Measurements from ENCODE around the gene BCAT1. TPM values are rescaled to one million over a fixed set of nuclear protein-coding genes. Genes with fewer than 3 reads are reported as not detected.

BCAT1 gene
- total RNA-seq, 4 donors from 2014 or later = 0.80 to 14.0 (median 3.9) TPM

- Histone ChIP-seq H3K4me1 (no peaks in the 10 kb centered on the region), H3K27me3 (no peaks in the 10 kb centered on the region), H3K27ac (no peak overlapping the region), H3K4me3 (no peak overlapping the region), H3K36me3 (no peaks in the 10 kb centered on the region), H3K9me3 (no peaks in the 10 kb centered on the region)
- no peak for DNase-seq
- in situ Hi-C loops (cut with MboI; ENCODE audit: low pct_ligation_motif_present in 1 of 4, low pct_unique_long_range_greater_than_20kb in 1 of 4, low sequenced_read_pairs in 3 of 4) = no loop called here
- TF ChIP-seq POLR2AphosphoS5 (IDR thresholded peaks at IDR 0.05) (no peak), CTCF (IDR thresholded peaks at IDR 0.05) (no peak), EP300 (IDR thresholded peaks at IDR 0.05; ENCODE audit: low read depth) (no peak), POLR2A (IDR thresholded peaks at IDR 0.05) (no peak)
- intact Hi-C loops (cut with DNase I; ENCODE audit: low total_unique reads) = no loop called here
- 81 to 100% methylated on average over 1 to 3 of the region's 3 CpGs for WGBS, 2 donors (ENCODE audit: low coverage in 1 of 2)
These were observed 10.6 kb downstream of the BCAT1 start for GRCh38 chr12:24938341-24938740.

- Histone ChIP-seq H3K27ac (no peak overlapping the region), H3K36me3 (no peaks in the 10 kb centered on the region), H3K27me3 (no peaks in the 10 kb centered on the region), H3K9me3 (no peaks in the 10 kb centered on the region), H3K4me1 (no peaks in the 10 kb centered on the region), H3K4me3 (no peak overlapping the region)
- TF ChIP-seq POLR2AphosphoS5 (IDR thresholded peaks at IDR 0.05) (no peak), EP300 (IDR thresholded peaks at IDR 0.05; ENCODE audit: low read depth) (no peak), POLR2A (IDR thresholded peaks at IDR 0.05) (no peak), CTCF (IDR thresholded peaks at IDR 0.05) (no peak)
- intact Hi-C loops (cut with DNase I; ENCODE audit: low total_unique reads) (no loop called here), in situ Hi-C loops (cut with MboI; ENCODE audit: low pct_ligation_motif_present in 1 of 4, low pct_unique_long_range_greater_than_20kb in 1 of 4, low sequenced_read_pairs in 3 of 4) (no loop called here)
- WGBS, 2 donors (ENCODE audit: low coverage in 1 of 2) = 69% methylated on average over 2 of the region's 2 CpGs; no CpG with 5 or more reads in 1 of the 2 donors
- DNase-seq = no peak
These were observed 11.2 kb downstream of the BCAT1 start for GRCh38 chr12:24937553-24938244.

- 87 to 88% methylated on average over 7 to 10 of the region's 10 CpGs for WGBS, 2 donors (ENCODE audit: low coverage in 1 of 2)
- no peak for TF ChIP-seq CTCF (IDR thresholded peaks at IDR 0.05)
- TF ChIP-seq EP300 (IDR thresholded peaks at IDR 0.05; ENCODE audit: low read depth) = no peak
- no peak for TF ChIP-seq POLR2A (IDR thresholded peaks at IDR 0.05)
- no peak for TF ChIP-seq POLR2AphosphoS5 (IDR thresholded peaks at IDR 0.05)
- no peaks in the 10 kb centered on the region for H3K36me3 ChIP-seq
- H3K4me1 ChIP-seq = no peaks in the 10 kb centered on the region
- in situ Hi-C loops (cut with MboI; ENCODE audit: low pct_ligation_motif_present in 1 of 4, low pct_unique_long_range_greater_than_20kb in 1 of 4, low sequenced_read_pairs in 3 of 4) = no loop called here
- DNase-seq = no peak
- no peaks in the 10 kb centered on the region for H3K9me3 ChIP-seq
- no peak overlapping the region for H3K27ac ChIP-seq
- H3K4me3 ChIP-seq = no peak overlapping the region
- no peaks in the 10 kb centered on the region for H3K27me3 ChIP-seq
- intact Hi-C loops (cut with DNase I; ENCODE audit: low total_unique reads) = no loop called here
These were observed 15.1 kb downstream of the BCAT1 start for GRCh38 chr12:24933694-24934407.

GRCh38 chr12:24931666-24932405 is 17.1 kb downstream of the BCAT1 start:
- no peaks in the 10 kb centered on the region for H3K36me3 ChIP-seq
- no peaks in the 10 kb centered on the region for H3K9me3 ChIP-seq
- no peaks in the 10 kb centered on the region for H3K4me1 ChIP-seq
- DNase-seq = no peak
- no peak overlapping the region for H3K27ac ChIP-seq
- no peaks in the 10 kb centered on the region for H3K27me3 ChIP-seq
- 37 to 55% methylated on average over 4 of the region's 4 CpGs for WGBS, 2 donors (ENCODE audit: low coverage in 1 of 2)
- no peak overlapping the region for H3K4me3 ChIP-seq
- in situ Hi-C loops (cut with MboI; ENCODE audit: low pct_ligation_motif_present in 1 of 4, low pct_unique_long_range_greater_than_20kb in 1 of 4, low sequenced_read_pairs in 3 of 4) = no loop called here
- intact Hi-C loops (cut with DNase I; ENCODE audit: low total_unique reads) = no loop called here
- TF ChIP-seq EP300 (IDR thresholded peaks at IDR 0.05; ENCODE audit: low read depth) = no peak
- TF ChIP-seq POLR2AphosphoS5 (IDR thresholded peaks at IDR 0.05) = no peak
- no peak for TF ChIP-seq CTCF (IDR thresholded peaks at IDR 0.05)
- TF ChIP-seq POLR2A (IDR thresholded peaks at IDR 0.05) = no peak

All from transverse colon (tissue), 4 donors.